Caco-2 (cell line): ENCODE results near the gene CD200R1. TPM values are rescaled to one million over a fixed set of nuclear protein-coding genes. Genes with fewer than 3 reads are reported as not detected.

Experiments used
- BruUV-seq: library from RNA; stranded (reverse); fragments of 400-500 nt; replicated peaks from 2 replicates; lab custom pipeline; 2021; lab: Mats Ljungman, UMichigan
- CTCF ChIA-PET: fragments of 300-600 bp; sonication (Branson Sonifier 250); formaldehyde crosslinking; loops from one replicate; lab custom pipeline; 2022; ENCODE audit warnings: antibody characterized with exemption; lab: Charles Lee
- POLR2A ChIA-PET: fragments of 300-600 bp; sonication (Branson Sonifier 250); formaldehyde crosslinking; loops from one replicate; lab custom pipeline; 2022; ENCODE audit warnings: antibody characterized with exemption; lab: Charles Lee
- DNase-seq, 2 experiments: peaks; one replicate each; pipeline versions ENCODE4 v3.0.0 to v3.0.0-alpha.2; 2020 to 2022
- H3K27me3 ChIP-seq: replicated peaks from 2 replicates; pipeline ENCODE4 v1.6.0; 2011; ENCODE audit warnings: low read length; ENCODE audit not compliant: control insufficient read depth, insufficient read depth
- H3K36me3 ChIP-seq: 2 replicates; pipeline ENCODE4 v1.5.1; 2011; ENCODE audit warnings: low read length; ENCODE audit not compliant: control insufficient read depth, insufficient read depth
- H3K4me1 ChIP-seq: fragments of 250-450 bp; sonication (Bioruptor Pico); 2 replicates; pipeline ENCODE4 v1.5.1; 2020; ENCODE audit warnings: mild to moderate bottlenecking
- H3K4me3 ChIP-seq: 2 replicates; pipeline ENCODE4 v1.5.1; 2011; ENCODE audit warnings: low read depth, mild to moderate bottlenecking, control low read depth, low read length
- H3K9me3 ChIP-seq: fragments of 250-450 bp; sonication (Bioruptor Pico); 2 replicates; pipeline ENCODE4 v1.5.1; 2020; ENCODE audit warnings: mild to moderate bottlenecking, moderate library complexity
- H3K27ac Mint-ChIP-seq: one replicate; pipeline ENCODE4 v1.8.0; 2022; ENCODE audit warnings: mixed read lengths; ENCODE audit not compliant: unreplicated experiment
- H3K27me3 Mint-ChIP-seq: one replicate; pipeline ENCODE4 v1.8.0; 2022; ENCODE audit warnings: mixed read lengths; ENCODE audit not compliant: insufficient read depth, unreplicated experiment
- H3K36me3 Mint-ChIP-seq: one replicate; pipeline ENCODE4 v1.8.0; 2022; ENCODE audit warnings: mild to moderate bottlenecking, mixed read lengths; ENCODE audit not compliant: insufficient read depth, unreplicated experiment
- H3K4me1 Mint-ChIP-seq: one replicate; pipeline ENCODE4 v1.8.0; 2022; ENCODE audit warnings: low read depth, mixed read lengths; ENCODE audit not compliant: unreplicated experiment
- H3K4me3 Mint-ChIP-seq: one replicate; pipeline ENCODE4 v1.8.0; 2022; ENCODE audit warnings: mild to moderate bottlenecking, moderate library complexity, mixed read lengths; ENCODE audit not compliant: unreplicated experiment
- H3K9me3 Mint-ChIP-seq: one replicate; pipeline ENCODE4 v1.8.0; 2022; ENCODE audit warnings: mixed read lengths; ENCODE audit not compliant: unreplicated experiment
- CTCF ChIP-seq, 2 experiments: fragments of 200-600 bp in 1 of 2; IDR thresholded peaks; 1 replicate in 1 of 2; 2 replicates in 1 of 2; pipeline versions ENCODE4 v1.5.1 to v1.8.0; 2011 to 2022; ENCODE audit warnings: antibody characterized with exemption in 1 of 2, control low read depth in 1 of 2, inconsistent platforms in 1 of 2, low read depth in 1 of 2, low read length in 1 of 2, mild to moderate bottlenecking in 1 of 2, moderate library complexity in 1 of 2; ENCODE audit not compliant: insufficient read depth in 1 of 2, severe bottlenecking in 1 of 2, unreplicated experiment in 1 of 2
- intact Hi-C: fragments of 100-400 bp; cut with micrococcal nuclease; formaldehyde crosslinking; loops from one replicate; pipeline ENCODE4 v1.10.0; 2022; ENCODE audit not compliant: unreplicated experiment
- total RNA-seq: library from RNA; stranded (reverse); gene quantifications from 2 replicates; pipeline ENCODE4 v1.2.3, GENCODE V29; 2022

Gene CD200R1
- total RNA-seq, 1 experiment from 2014 or later: 0.11 TPM

GRCh38 chr3:112874725-112875124 is 100.2 kb downstream of the CD200R1 start:
- BruUV-seq: no TSS peak
- no peak for TF ChIP-seq CTCF (IDR thresholded peaks at IDR 0.05; ENCODE audit: insufficient read depth in 1 of 2, low read depth in 1 of 2, low read length in 1 of 2, severe bottlenecking in 1 of 2, unreplicated experiment in 1 of 2)
- DNase-seq: no peak
- H3K4me3 Mint-ChIP-seq: no peak overlapping the region
- intact Hi-C loops: no loop called here
- H3K27me3 Mint-ChIP-seq: no peaks in the 10 kb centered on the region
- H3K4me3 ChIP-seq: no peak overlapping the region
- no peaks in the 10 kb centered on the region for H3K36me3 ChIP-seq
- POLR2A ChIA-PET: no interaction called here
- no peak overlapping the region for H3K27ac Mint-ChIP-seq
- H3K27me3 ChIP-seq: no peaks in the 10 kb centered on the region
- peaks cover 34% of the 10 kb centered on the region for H3K9me3 Mint-ChIP-seq
- peaks cover 5% of the 10 kb centered on the region for H3K4me1 Mint-ChIP-seq
- CTCF ChIA-PET: no interaction called here
- peaks cover 8% of the 10 kb centered on the region; the same call in 1 of the 2 replicates for H3K9me3 ChIP-seq
- H3K36me3 Mint-ChIP-seq: no peaks in the 10 kb centered on the region
- H3K4me1 ChIP-seq: no peaks in the 10 kb centered on the region

DNA sequence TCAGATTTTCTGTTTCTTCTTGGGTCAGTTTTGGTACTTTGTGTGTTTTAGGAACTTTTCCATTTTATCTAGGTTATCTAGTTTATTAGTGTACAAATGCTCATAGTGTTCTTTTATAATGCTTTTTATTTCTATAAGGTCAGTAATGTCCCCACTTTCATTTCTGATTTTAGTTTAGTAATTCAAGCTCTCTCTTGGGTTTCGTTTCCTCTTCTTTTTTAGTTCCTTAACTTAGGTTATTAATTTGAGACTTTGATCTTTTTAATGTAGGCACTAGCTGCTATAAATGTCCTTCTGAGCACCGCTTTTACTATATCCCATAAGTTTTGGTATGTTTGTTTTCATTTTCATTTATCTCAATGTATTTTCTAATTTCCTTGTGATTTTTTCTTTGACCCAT is 101.3 kb downstream of the CD200R1 start:
- no peaks in the 10 kb centered on the region for H3K4me1 ChIP-seq
- Mint-ChIP-seq H3K27me3 (no peaks in the 10 kb centered on the region), H3K9me3 (peaks cover 35% of the 10 kb centered on the region), H3K36me3 (no peaks in the 10 kb centered on the region), H3K27ac (no peak overlapping the region), H3K4me3 (no peak overlapping the region), H3K4me1 (peaks cover 5% of the 10 kb centered on the region)
- TF ChIP-seq CTCF (IDR thresholded peaks at IDR 0.05; ENCODE audit: insufficient read depth in 1 of 2, low read depth in 1 of 2, low read length in 1 of 2, severe bottlenecking in 1 of 2, unreplicated experiment in 1 of 2): no peak
- no peaks in the 10 kb centered on the region for H3K36me3 ChIP-seq
- intact Hi-C loops: no loop called here
- H3K9me3 ChIP-seq: peaks cover 8% of the 10 kb centered on the region; the same call in 1 of the 2 replicates
- ChIA-PET POLR2A (no interaction called here), CTCF (no interaction called here)
- no peak overlapping the region for H3K4me3 ChIP-seq
- H3K27me3 ChIP-seq: no peaks in the 10 kb centered on the region
- no peak for DNase-seq
- no TSS peak for BruUV-seq

DNA sequence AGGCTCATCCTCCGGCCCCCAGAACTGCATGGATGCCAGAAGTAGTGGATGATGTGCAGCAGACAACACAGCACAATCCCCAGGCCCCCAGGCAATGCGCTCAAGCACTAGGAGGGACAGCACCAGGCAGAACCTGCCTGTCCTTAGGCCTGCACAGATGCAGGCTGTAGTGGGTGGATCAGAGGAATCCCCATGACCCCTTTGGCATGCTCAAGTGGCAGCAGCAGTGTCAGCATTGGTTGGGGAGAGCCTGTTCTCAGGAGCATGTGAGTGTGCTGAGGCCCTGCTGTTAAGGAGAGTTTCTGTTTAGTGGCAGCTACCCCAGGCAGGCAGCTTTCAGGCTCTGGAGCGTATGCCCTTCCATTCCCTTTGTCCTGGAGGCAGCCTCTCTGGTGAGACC is 103.2 kb downstream of the CD200R1 start:
- Histone ChIP-seq H3K27me3 (no peaks in the 10 kb centered on the region), H3K4me1 (no peaks in the 10 kb centered on the region), H3K36me3 (no peaks in the 10 kb centered on the region), H3K9me3 (peaks cover 8% of the 10 kb centered on the region; the same call in 1 of the 2 replicates), H3K4me3 (no peak overlapping the region)
- Mint-ChIP-seq H3K27me3 (peaks cover 3% of the 10 kb centered on the region), H3K4me1 (peaks cover 5% of the 10 kb centered on the region), H3K36me3 (no peaks in the 10 kb centered on the region), H3K4me3 (no peak overlapping the region), H3K27ac (no peak overlapping the region), H3K9me3 (peaks cover 32% of the 10 kb centered on the region)
- intact Hi-C loops: no loop called here
- ChIA-PET POLR2A (no interaction called here), CTCF (no interaction called here)
- no peak for DNase-seq
- no TSS peak for BruUV-seq
- no peak for TF ChIP-seq CTCF (IDR thresholded peaks at IDR 0.05; ENCODE audit: insufficient read depth in 1 of 2, low read depth in 1 of 2, low read length in 1 of 2, severe bottlenecking in 1 of 2, unreplicated experiment in 1 of 2)

Other genes with a start within 250 kb of the CD200R1 start
- not detected in 2 replicates for gene CD200R1L, start 128.2 kb downstream of the CD200R1 start, total RNA-seq
- 18.3 and 19.5 TPM in 2 replicates for gene GTPBP8, start 15.9 kb upstream of the CD200R1 start, total RNA-seq
- gene BOC, start 236.5 kb upstream of the CD200R1 start, total RNA-seq: 0.35 and 0.73 TPM in 2 replicates